NCI-H1048 (cell line): ENCODE data around the gene RIPK4.
A peak's percentile ranks its signal among the peaks of the same experiment; 100 is the strongest.
"Not testable (repeated sequence)": the region's sequence is repeated elsewhere in the genome, so short reads cannot be mapped to it uniquely, and the experiment has no call there.

Source experiments
- DNase-seq: peaks from one replicate; lab custom pipeline; 2025; lab: John Stamatoyannopoulos, UW

The RIPK4 gene

GRCh38 chr21:41795726-41796125 is 28.9 kb upstream of the RIPK4 start:
- DNase-seq: no peak

- no peak for DNase-seq
Observed at GRCh38 chr21:41794600-41794999, 27.7 kb upstream of the RIPK4 start.

GRCh38 chr21:41792711-41793110 is 25.9 kb upstream of the RIPK4 start:
- DNase-seq: no peak

GRCh38 chr21:41786509-41786987 is 19.7 kb upstream of the RIPK4 start:
- no peak for DNase-seq

- DNase-seq: not testable (repeated sequence)
Observed at GRCh38 chr21:41785262-41785661, 18.4 kb upstream of the RIPK4 start.

GRCh38 chr21:41784456-41785102 is 17.7 kb upstream of the RIPK4 start:
- DNase-seq: no peak

- DNase-seq: no peak
Observed at GRCh38 chr21:41783476-41784180, 16.8 kb upstream of the RIPK4 start.

GRCh38 chr21:41781050-41781410 is 14.2 kb upstream of the RIPK4 start:
- DNase-seq: no peak

- DNase-seq: no peak
Observed at GRCh38 chr21:41780337-41781049, 13.6 kb upstream of the RIPK4 start.

GRCh38 chr21:41779659-41780058 is 12.8 kb upstream of the RIPK4 start:
- DNase-seq: no peak

GRCh38 chr21:41778930-41779600 is 12.2 kb upstream of the RIPK4 start:
- peak; percentile 82 for DNase-seq

- peak; percentile 54 for DNase-seq
Observed at GRCh38 chr21:41777951-41778815, 11.3 kb upstream of the RIPK4 start.

GRCh38 chr21:41776778-41777177 is 9.9 kb upstream of the RIPK4 start:
- no peak for DNase-seq

- no peak for DNase-seq
Observed at GRCh38 chr21:41775149-41775472, 8.3 kb upstream of the RIPK4 start.

GRCh38 chr21:41774467-41775148 is 7.8 kb upstream of the RIPK4 start:
- no peak for DNase-seq

GRCh38 chr21:41772351-41773080 is 5.7 kb upstream of the RIPK4 start:
- no peak for DNase-seq

- no peak for DNase-seq
Observed at GRCh38 chr21:41771625-41771945, 4.7 kb upstream of the RIPK4 start.

GRCh38 chr21:41770901-41771624 is 4.2 kb upstream of the RIPK4 start:
- DNase-seq: no peak

- no peak for DNase-seq
Observed at GRCh38 chr21:41769933-41770332, 3.1 kb upstream of the RIPK4 start.

GRCh38 chr21:41769521-41769920 is 2.7 kb upstream of the RIPK4 start:
- DNase-seq: no peak
